HG02870 (cell line): ENCODE measurements around the gene PLEKHG4B.

Experiments
- ATAC-seq: cut with Tn5 transposase; IDR thresholded peaks from one replicate; pipeline ENCODE4 v1.9.1; 2021; ENCODE audit warnings: mild to moderate bottlenecking, moderate library complexity; ENCODE audit not compliant: unreplicated experiment

The PLEKHG4B gene

DNA sequence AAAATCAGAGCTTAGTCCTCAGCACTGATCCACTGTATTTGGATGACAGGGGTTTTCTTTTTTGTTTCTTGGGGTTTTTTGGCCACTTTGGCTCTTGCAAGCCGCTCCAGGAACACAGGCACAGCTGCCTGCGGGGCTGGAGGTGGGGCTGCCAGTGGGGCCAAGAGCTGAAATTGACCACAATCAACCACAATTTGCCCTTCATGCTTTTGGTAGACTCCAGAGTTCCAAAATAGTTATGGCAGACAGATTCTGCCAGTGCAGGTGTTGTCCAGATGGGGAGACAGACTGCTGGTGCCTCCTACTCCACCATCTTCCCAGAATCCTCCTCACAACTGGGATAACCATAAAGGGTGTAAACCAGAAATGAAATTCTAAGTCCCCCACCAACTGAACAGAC is 36.5 kb downstream of the PLEKHG4B start:
- no peak for ATAC-seq

DNA sequence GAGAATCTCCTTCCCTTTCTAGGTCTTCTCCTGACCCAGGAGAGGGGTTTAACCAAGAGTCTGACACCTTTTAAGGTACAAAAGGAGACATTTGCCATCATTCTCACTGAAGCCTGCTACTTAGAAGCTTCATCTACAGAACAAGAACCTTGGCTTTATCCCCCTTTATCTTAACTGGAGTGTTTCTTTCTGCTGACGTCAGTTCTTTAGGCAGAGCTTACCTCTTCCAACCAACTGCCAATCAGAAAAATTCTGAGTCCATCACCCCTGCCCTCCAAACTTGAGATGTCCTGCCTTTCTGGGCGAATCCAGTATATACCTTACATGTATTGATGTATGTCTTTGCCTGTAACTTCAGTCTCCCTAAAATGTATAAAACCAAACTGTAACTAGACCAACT is 37.2 kb downstream of the PLEKHG4B start:
- no peak for ATAC-seq

DNA sequence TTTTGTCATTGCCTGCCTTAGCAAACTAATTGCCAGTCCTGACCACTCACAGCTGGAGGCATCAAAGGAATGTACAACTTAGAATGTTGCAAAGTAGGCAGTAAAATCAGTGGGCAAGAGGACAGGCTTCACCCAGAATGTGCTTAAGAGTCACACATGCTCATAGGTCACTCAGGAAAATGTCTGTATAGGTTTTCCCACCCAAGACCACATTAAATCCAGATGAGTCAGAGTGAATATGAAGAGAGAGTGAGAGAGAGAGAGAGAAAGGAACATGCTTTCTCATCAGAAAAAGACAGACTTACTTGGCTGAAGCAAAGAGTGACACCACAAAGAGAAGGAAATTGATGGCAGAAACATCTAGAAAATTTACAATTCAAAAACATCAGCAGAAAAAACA is 37.9 kb downstream of the PLEKHG4B start:
- ATAC-seq: no peak

DNA sequence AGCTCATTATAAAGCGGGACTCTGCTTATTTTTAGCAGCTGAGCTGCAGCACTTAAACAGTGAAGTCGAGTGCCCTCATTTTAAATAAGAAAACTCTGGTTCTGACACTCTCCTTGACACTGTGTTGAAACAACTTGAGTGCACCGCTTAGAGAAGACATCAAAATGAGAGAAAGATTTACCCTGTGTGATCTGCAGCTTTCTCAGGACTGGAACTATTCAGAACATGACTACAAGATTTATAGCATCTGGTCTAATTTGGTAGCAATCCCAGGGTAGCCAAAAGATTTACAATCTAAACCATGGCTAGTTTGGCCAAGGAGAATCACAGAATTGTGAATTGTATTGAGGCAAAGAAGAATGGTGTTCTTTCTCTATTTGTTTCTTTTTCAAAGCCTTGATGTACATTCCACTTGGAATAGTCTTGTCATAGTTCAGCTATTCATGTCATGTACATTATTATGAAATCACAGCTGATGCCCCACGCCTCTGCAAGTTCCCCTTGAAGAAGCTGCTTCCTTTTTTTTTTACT is 38.7 kb downstream of the PLEKHG4B start:
- ATAC-seq: no peak

DNA sequence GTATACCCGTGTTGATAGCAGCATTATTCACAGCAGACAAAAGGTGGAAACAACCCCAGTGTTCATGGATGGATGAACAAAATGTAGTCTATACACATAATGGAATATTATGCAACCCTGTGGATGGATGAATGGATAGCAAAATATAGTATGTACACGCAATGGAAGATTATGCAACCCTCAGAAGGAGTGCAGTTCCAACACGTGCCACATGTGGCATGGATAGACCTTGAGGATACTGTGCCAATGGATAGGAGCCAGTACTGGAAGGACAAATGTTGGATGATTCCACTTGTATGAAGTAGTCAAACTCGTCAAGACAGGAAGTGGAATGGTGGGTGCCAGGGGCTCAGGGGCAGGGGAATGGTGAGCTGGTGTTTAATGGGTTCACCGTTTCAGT is 44.9 kb downstream of the PLEKHG4B start:
- no peak for ATAC-seq

DNA sequence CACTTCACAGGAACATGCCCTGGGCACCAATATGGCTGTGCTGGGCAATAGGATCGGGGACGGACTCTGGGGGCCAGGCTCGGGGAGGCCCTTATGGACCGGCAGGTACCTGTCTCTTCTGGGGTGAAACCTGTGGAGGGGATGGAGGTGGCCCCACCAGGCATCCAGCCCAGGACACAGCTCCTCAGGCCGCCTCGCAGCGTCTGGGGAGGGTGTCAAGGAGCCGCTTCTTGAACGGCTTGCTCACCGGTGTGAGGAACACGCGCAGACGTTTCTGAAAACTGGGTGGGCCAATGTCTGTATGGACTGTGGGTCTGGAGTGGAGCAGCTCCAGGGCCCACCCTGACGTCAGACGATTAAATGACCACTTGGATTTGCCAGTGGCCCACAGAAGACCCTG is 45.8 kb downstream of the PLEKHG4B start:
- no peak for ATAC-seq

DNA sequence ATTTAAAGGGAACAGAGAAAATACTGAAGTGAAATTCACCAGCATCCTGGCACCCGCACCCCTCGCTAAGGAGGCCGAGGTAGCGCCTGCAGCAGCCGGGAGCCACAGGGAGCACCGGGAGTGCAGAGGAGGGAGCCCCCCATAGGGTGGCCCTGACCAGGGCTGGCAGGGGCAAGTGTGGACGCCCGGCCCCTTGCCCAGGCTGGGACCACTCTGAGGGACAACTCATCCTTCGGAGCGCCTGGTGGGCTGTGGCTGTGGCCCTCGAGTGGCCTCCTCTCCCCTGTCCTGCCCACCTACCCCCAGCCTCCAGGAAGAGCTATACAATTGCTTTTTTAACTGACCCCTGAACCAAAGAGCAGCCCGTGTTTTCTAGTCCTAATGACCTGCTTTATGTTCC is 47.0 kb downstream of the PLEKHG4B start:
- ATAC-seq: no peak

DNA sequence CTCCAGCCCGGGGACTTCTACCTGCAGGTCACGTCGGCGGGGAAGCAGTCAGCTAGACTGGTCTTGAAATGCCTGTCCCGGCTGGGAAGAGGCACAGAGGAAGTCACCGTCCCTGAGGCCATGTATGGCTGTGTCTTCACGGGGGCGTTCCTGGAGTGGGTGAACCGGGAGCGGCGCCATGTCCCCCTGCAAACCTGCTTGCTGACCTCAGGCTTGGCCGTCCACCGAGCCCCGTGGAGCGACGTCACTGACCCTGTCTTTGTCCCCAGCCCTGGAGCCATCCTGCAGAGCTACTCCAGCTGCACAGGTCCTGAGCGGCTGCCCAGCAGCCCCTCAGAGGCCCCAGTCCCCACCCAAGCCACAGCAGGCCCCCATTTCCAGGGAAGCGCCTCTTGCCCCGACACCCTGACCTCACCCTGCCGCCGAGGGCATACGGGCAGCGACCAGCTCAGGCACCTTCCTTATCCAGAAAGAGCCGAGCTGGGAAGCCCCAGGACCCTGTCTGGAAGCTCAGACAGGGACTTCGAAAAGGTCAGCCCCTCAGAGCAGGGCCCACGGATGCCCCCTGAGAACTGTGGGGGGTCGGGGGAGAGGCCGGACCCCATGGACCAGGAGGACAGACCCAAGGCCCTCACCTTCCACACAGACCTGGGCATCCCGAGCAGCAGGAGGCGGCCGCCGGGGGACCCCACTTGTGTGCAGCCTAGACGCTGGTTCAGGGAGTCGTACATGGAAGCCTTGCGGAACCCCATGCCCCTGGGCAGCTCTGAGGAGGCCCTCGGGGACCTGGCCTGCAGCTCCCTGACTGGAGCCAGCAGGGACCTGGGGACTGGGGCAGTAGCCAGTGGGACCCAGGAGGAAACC is 47.8 kb downstream of the PLEKHG4B start:
- ATAC-seq: no peak

DNA sequence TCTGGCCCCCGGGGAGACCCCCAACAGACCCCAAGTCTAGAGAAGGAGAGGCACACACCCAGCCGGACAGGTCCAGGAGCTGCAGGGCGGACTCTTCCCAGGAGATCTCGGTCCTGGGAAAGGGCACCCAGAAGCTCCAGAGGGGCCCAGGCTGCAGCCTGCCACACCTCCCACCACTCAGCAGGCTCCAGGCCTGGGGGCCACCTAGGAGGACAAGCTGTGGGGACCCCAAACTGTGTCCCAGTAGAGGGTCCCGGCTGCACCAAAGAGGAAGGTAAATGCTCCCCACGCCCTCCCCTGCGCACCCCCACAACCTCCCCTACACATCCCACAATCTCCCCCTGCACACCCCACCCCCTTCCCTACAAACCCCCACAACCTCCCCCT is 48.5 kb downstream of the PLEKHG4B start:
- ATAC-seq: no peak

DNA sequence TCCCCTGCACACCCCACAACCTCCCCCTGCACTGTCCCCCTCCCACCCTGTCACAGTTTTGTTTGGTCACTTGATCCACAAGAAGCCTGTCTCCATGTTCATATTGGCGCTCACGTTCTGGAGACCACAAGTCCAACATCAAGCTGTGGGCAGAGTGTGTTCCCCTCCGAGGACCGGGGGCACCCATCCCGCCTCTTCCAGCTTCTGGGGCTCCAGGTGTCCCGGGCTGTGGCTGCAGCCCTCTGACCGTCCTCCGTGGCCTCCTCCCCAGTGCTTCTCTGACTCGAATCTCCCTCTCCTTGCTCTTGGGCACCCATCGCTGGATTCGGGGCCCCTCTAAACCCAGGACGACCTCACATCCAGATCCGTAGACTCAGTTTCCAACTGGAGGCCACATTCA is 49.2 kb downstream of the PLEKHG4B start:
- ATAC-seq: no peak

DNA sequence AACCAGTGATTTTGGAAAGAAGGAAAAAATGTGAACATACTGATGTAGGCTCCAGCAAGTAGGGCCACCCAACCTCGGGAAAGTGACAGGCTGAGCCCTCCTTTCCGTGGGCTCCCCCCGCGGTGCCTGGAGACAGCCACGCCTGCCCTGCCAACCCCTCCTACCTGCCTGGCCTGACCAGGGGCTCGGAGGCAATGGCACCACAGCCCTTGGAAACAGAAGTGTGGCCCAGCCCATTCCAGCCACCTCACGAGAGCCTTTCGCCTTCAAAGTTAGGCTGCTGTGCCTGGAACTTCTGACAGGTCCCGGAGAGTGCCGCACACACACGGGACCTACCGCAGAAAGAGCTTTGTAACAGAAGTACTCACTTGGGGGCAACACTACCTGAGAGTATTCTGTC is 49.8 kb downstream of the PLEKHG4B start:
- ATAC-seq: no peak

DNA sequence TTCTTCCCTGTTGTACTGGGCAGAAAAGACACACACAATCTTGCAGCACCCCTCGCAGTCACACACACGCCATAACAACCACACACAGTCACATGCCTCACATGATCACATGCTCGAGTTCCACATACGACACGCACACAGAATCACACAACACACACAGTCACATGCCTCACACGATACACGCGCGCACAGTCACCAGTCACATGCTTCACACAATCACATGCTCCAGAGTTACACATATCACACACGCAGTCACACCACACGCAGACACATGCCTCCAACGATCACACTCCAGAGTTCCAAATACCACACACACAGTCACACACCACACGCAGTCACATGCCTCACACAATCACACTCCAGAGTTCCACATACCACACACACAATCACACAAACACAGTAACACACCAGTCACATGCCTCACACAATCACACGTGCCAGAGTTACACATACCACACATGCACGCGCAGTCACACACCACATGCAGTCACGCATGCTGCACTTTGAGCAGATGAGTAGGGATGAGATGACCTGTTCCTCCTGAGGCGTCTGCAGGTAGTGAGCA is 50.4 kb downstream of the PLEKHG4B start:
- no peak for ATAC-seq

DNA sequence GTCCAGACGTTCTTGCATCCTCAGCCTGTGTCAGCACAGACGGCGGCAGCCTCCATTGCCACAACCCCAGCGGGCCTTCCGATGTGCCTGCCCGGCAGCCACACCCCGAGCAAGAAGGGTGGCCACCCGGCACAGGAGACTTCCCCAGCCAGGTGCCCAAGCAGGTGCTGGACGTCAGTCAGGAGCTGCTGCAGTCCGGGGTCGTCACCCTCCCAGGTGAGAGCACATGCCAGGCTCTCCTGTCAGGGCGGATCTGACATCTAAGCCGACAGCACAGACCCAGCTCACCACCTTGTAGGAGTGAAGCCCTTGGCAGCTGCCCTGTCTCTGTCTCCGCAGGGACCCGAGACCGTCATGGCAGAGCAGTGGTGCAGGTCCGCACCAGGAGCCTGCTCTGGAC is 51.1 kb downstream of the PLEKHG4B start:
- no peak for ATAC-seq

DNA sequence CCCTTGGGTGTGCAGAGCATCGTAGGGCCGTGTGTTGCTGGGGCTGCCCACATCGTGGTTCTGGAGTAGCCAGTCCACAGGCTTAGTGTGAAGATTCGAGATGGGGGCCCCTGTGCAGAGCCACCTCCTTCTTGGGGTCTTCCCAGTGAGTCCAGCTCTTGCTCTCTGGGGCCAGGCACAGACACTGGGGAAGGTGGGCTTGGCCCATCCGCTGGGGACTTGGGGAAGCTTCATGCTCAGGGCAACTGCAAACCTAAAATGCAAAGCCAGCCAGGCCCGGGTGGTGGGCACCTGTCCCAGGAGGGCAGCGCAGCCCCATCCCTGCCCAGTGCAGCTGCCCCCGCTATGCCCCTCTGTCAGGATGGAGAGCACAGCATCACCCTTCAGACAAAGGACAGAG is 53.0 kb downstream of the PLEKHG4B start:
- no peak for ATAC-seq

DNA sequence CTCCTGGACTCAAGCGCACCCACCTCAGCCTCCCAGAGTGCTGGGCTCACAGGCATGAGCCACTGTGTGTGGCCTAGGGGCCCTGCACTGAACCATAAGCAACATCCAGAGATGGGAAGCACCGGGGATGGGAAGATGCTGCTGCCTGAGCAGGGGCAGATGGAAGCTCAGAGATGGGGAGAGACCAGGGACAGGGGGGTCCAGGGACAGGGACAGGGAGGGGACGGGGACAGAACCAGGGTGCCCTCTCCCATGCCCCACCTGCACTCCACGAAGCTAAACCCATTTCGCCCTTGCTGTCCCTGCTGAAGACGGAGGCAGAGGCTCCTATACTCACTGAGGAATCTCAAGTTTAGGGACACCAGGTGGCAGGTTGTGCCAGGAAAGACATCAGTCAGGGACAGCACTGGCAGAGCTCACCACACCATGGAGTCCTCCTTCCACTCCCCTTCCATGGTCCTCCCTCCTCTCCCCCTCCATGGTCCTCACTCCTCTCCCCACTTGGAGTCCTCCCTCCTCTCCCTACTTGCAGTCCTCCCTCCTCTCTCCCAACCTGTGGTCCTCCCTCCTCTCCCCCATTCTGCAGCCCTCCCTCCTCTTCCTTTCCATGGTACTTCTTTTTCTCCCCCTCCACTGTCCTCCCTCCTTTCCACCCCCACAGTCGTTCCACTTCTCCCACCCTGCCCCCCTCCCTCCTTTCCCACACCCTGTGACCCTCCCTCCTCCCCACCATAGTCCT is 53.8 kb downstream of the PLEKHG4B start:
- ATAC-seq: no peak

DNA sequence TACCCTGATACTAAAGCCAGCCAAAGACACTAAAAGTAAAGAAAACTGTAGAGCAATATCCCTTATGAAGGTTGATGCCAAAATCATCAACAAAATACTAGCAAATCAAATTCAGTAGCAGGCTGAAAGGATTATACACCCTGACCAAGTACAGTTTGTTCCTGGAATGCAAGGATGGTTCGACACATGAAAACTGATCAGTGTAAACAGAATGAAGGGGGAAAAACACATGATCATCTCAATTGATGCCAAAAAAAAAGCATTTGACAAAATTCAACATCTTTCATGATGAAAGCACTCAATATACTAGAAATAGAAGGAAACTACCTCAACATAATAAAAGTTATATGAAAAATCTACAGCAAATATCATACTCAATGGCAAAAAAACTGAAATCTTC is 55.8 kb downstream of the PLEKHG4B start:
- ATAC-seq: no peak

DNA sequence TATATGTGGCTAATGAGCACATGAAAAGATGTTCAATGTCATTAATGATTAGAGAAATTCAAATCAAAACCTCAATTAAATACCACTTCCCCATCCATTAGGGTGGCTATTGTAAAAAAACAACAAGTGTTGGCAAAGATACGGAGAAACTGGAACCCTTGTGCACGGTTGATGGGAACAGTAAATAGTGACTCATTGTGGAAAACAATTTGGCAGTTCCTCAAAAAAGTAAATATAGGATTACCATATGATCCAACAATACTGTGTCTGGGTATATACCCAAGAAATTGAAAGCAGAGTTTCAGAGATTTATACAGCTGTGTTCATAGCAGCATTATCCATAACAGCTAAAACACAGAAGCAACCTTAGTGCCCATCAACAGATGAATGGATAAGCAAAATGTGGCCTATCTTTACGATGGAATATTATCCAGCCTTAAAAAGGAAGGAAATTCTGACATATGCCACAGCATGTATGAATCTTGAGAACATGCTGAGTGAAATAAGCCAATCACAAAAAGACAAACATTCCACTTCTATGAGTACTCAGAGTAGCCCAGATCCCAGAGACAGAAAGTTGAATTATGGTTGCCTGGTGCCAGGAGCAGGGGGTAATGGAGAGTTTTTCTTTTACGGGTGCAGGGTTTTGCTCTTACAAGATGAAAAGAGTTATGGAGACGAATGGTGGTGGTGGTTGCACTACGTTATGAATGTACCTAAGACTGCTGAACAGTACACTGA is 57.9 kb downstream of the PLEKHG4B start:
- ATAC-seq: no peak

DNA sequence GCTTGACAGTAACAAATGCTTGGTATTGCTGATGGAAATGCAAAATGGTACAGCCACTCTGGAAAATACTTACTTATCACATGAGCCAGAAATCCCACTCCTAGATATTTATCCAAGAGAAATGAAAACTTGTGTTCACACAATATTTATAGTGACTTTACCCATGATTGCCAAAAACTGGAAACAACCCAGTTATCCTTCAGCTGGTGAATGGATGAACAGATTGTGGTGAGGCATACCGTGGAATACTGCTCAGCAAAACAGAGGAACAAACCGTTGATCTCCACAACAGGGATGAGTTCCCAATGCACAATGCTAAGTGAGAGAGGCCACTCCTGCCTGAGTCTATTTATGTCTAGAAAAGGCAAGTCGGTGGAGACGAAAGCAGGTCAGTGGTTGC is 58.8 kb downstream of the PLEKHG4B start:
- ATAC-seq: no peak

DNA sequence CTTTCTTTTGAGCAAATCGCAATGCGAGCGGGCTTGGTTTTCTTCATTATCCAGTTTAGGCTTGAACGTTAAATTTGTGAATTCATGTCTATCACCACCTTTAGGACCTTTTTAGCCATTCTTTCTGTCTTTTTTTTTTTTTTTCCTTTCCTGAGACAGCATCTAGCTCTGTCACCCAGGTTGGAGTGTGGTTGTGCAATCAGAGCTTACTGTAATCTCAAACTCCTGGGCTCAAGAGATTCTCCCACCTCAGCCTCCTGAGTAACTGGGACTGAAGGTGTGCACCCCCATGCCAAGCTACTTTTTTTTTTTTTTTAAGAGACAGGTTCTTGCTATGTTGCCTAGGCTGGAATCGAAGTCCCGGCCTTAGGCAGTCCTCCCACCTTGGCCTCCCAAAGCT is 60.1 kb downstream of the PLEKHG4B start:
- ATAC-seq: no peak

DNA sequence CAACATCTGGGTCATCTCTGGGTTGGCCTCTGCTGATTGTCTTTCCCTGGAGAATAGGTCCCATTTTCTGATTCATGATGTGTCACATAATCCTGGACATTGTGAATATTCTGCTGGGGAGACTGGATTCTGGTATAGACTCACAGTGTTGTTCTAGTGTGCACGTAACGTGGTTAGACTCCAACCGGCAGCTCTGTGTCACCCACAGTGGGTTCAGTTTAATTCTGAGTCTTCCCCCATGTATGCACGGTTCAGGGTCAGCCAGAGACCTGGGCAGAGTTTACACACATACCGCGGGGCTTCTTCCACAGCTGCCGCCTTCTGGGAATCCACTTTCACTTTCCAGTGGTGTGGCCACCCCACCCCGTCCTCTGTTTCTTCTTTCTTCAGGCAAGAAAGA is 61.3 kb downstream of the PLEKHG4B start:
- no peak for ATAC-seq

DNA sequence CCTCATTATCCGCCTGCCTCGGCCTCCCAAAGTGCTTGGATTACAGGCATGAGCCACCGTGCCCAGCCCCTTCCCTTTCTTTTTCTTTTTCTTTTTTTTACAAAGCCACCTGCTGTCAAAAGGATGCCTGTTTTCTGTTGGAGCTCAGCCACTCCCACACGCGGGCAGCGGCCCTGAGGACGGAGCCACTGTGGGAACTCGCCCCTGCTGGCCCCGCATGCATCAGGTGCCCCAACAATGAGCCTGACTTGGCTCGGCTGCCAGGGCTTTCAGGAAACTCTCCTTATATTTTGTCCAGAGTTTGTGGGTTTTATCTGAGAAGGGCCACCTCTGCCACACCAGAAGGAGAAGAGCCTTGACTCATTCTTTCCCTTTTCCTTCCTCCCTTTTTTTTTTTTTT is 62.3 kb downstream of the PLEKHG4B start:
- ATAC-seq: no peak
